Measurements from ENCODE around the gene UAP1.

The UAP1 gene

DNA sequence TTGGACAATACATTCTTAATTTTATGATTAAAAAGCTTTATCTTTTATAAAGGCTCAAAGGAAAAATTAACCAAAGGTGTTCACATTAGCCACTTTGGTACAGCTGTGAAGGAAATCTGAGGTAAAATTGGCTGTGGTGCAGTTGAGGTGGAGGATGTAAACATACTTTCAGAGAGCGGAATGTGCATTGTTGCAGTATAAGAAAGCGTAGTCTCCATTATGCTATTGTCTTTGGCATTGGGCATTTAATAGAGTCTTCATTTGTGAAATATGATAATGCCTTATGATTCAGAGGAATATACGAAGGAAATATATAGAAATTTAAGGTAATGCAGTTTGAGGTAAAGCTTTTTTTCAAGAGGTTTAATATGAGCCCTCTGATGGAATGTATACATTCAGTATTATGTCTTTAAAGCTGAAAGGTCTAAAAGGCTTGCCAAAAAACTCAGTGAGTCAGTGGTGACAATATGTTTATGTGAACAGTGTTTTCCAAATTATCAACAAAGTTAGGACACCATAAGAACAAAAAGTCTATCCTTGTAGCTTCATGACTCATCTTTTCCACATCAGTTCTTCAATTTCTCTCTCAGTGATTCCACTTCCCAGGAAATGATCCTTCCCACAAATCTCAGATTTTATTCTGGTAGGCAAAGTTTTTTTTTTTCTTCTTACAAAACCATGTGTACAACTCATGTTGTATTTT is 43.9 kb downstream of the UAP1 start:
- TF ChIP-seq REST (IDR thresholded peaks at IDR 0.05; ENCODE audit: insufficient read depth in 1 of 2, low read depth in 2 of 2, low read length in 2 of 2), result no peak
- TF ChIP-seq FOXP2 (optimal IDR thresholded peaks at IDR 0.05; ENCODE audit: borderline replicate concordance, extremely low read depth, extremely low read length, insufficient read depth), result no peak
- no peak for TF ChIP-seq TAF1 (IDR thresholded peaks at IDR 0.05; ENCODE audit: borderline replicate concordance, insufficient read depth, low read length)
- TF ChIP-seq SIN3A (IDR thresholded peaks at IDR 0.05; ENCODE audit: borderline replicate concordance, insufficient read depth, low read length), result no peak
- TF ChIP-seq POLR2AphosphoS5 (IDR thresholded peaks at IDR 0.05; ENCODE audit: low read depth, low read length), result no peak

GRCh38 chr1:162609306-162609705 is 47.8 kb downstream of the UAP1 start:
- TF ChIP-seq SIN3A (IDR thresholded peaks at IDR 0.05; ENCODE audit: borderline replicate concordance, insufficient read depth, low read length) (no peak), TAF1 (IDR thresholded peaks at IDR 0.05; ENCODE audit: borderline replicate concordance, insufficient read depth, low read length) (no peak), REST (IDR thresholded peaks at IDR 0.05; ENCODE audit: insufficient read depth in 1 of 2, low read depth in 2 of 2, low read length in 2 of 2) (no peak), FOXP2 (optimal IDR thresholded peaks at IDR 0.05; ENCODE audit: borderline replicate concordance, extremely low read depth, extremely low read length, insufficient read depth) (no peak), POLR2AphosphoS5 (IDR thresholded peaks at IDR 0.05; ENCODE audit: low read depth, low read length) (no peak)

DNA sequence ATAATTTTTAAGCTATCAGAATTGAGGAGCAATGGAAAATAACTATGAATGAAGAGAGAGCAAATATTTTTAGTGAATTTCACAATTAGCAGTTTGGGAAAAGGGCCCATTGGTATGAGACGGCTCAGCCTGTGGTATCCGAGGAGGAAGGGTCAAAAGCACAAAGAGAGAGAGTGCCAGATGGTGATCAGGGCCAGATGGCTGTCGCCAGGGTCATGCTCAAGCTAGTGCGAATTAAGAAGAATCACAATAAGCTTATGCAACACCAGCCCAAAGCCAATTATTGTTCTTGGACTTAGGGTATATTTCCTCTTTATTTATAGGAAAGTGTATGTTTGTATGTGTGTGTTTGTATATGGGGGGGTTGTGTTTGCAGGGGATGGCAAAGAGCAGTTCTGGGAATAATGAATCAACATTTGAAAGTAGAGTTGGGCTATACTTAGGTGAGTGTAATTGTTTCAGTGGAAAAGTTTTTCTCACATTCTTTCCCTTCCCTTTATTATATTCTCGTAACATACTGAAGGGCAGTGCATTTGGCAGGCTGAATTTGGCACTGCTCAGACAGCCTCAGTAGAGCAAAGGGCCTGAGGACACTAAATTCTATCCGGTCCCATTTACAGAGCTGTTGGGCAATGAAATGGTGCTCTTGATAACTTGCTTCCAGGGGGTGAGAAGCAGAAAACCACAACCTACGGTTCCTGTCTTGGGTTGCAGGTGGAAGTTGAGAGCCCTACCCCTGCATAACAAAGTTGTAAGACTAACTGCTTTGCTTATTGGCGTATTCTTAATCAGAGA is 51.3 kb downstream of the UAP1 start:
- TF ChIP-seq FOXP2 (optimal IDR thresholded peaks at IDR 0.05; ENCODE audit: borderline replicate concordance, extremely low read depth, extremely low read length, insufficient read depth) (no peak), POLR2AphosphoS5 (IDR thresholded peaks at IDR 0.05; ENCODE audit: low read depth, low read length) (no peak), REST (IDR thresholded peaks at IDR 0.05; ENCODE audit: insufficient read depth in 1 of 2, low read depth in 2 of 2, low read length in 2 of 2) (no peak), SIN3A (IDR thresholded peaks at IDR 0.05; ENCODE audit: borderline replicate concordance, insufficient read depth, low read length) (no peak), TAF1 (IDR thresholded peaks at IDR 0.05; ENCODE audit: borderline replicate concordance, insufficient read depth, low read length) (no peak)

- TF ChIP-seq SIN3A (IDR thresholded peaks at IDR 0.05; ENCODE audit: borderline replicate concordance, insufficient read depth, low read length) (no peak), POLR2AphosphoS5 (IDR thresholded peaks at IDR 0.05; ENCODE audit: low read depth, low read length) (no peak), FOXP2 (optimal IDR thresholded peaks at IDR 0.05; ENCODE audit: borderline replicate concordance, extremely low read depth, extremely low read length, insufficient read depth) (no peak), REST (IDR thresholded peaks at IDR 0.05; ENCODE audit: insufficient read depth in 1 of 2, low read depth in 2 of 2, low read length in 2 of 2) (no peak), TAF1 (IDR thresholded peaks at IDR 0.05; ENCODE audit: borderline replicate concordance, insufficient read depth, low read length) (no peak)
These were observed 55.3 kb downstream of the UAP1 start for GRCh38 chr1:162616848-162617247.
